NCI-H1930 (cell line): ENCODE measurements around the gene BMP6.

Experiments used
- DNase-seq, 2 experiments: peaks; one replicate each; lab custom pipeline; 2025; lab: John Stamatoyannopoulos, UW

BMP6 gene

DNA sequence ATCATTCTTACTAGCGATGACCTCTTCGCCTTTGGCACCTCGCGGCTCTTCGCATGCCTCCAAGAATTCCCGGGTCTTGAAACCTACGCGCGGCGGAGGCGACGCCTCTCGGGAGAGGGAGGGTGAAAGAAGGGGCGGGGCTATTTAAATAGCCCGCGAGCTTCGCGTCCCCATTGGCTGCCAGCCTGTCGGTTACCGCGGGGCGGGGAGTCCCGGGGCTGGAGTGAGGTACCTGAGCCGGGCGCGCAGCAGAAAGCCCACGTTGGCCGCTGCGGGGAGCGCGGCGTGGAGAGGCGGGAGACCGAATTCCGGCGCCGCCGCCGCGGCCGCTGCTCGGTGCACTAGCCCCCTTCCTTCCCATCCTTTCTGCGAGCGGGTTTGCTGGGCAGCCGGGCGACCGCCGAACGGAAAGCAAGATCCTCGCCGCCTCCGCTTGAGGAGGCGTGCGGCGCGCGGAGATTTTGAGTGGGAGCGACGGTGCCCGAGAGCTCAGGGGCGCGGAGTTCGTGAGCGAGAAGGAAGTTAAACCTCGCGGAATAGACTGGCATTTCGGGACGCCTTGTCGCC, at the start of gene BMP6:
Gene BMP6, plus strand, starts transcription at position 251 of the 567 bp plus-strand sequence. CDS start 857 bp downstream, outside the sequence.
- DNase-seq = peak; percentile 85 to 94

DNA sequence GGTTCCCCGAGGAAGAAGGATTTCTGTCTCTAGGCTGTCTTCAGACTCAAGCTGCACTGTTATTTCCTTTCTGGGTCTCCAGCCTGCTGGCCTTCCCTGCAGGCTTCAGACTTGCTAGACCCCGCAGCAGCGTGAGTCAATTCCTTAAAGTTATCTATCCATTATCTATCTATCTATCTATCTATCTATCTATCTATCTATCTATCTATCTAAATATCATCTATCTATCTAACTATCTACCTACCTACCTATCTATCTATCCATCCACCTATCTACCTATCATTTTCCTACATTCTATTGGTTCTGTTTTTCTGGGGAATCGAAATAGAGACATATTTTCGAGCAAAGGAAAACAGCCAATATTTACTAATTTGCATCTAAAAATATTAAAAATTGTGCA, 48.7 kb upstream of the BMP6 start:
- no peak for DNase-seq

GRCh38 chr6:7680393-7681075, 45.4 kb upstream of the BMP6 start:
- no peak for DNase-seq

GRCh38 chr6:7681449-7681848, 44.5 kb upstream of the BMP6 start:
- no peak for DNase-seq

- DNase-seq = no peak
Observed at GRCh38 chr6:7684076-7684475, 41.8 kb upstream of the BMP6 start.

DNA sequence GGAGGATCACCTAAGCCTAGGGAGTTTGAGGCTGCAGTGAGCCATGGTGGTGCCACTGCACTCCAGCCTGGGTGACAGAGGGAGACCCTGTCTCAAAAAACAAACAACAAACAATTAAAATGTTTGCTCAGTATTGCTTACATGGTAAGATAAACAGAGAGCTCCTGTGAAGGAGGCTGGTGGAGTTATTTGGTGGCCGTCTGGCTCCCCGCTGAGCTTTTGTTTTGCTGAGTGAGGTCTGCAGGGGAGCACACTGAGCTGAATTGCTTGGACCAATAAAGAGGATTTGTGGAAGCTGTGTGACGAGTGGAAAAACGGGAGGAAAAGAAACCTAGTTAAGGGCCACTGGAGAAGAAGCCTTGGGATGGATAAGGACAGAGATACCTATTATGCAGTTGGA, 41.1 kb upstream of the BMP6 start:
- peak in 1 of 2 experiments; percentile 83 for DNase-seq

DNA sequence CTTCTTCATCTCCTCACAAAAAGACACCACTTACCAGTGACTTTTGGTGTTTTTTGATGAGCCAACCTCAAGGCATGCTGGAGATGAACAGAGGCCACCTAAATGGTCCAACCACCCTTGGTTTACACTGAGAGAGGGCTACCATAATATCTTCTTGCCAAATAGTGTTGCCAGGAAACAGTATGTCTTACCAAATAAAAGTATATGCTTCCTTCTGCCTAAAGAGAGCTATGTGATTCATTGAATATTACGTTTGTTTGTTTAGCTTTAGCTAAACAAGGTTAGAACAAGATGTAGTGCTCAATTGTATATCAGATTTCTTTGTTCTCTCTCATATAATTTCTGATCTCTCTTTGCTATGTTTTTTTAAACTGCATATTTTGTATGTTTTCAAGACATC, 40.6 kb upstream of the BMP6 start:
- no peak for DNase-seq

- DNase-seq = no peak
Observed at GRCh38 chr6:7687145-7688111, 38.5 kb upstream of the BMP6 start.

DNA sequence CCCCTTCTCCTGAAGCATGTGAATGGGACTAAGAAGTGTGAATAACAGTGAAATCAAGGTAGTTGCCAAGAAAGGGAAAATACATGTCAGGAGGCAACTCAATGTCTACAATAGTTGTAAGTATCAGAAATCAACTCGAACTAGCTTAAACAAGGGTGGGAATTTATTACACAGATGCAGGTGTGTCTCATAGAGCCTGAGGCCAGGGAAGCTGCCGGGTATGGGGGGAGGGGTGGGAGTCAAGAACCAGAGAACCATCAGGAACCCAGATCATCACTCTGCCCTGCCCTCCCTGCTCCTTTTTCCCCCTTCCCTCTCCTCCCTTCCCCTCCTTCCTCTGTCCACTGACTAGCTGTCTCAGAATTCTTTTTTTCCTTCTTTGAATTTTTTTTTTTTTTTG, 34.9 kb upstream of the BMP6 start:
- no peak for DNase-seq

- DNase-seq = no peak
Observed at GRCh38 chr6:7691675-7692452, 34.0 kb upstream of the BMP6 start.

GRCh38 chr6:7692453-7692784, 33.5 kb upstream of the BMP6 start:
- no peak for DNase-seq

DNA sequence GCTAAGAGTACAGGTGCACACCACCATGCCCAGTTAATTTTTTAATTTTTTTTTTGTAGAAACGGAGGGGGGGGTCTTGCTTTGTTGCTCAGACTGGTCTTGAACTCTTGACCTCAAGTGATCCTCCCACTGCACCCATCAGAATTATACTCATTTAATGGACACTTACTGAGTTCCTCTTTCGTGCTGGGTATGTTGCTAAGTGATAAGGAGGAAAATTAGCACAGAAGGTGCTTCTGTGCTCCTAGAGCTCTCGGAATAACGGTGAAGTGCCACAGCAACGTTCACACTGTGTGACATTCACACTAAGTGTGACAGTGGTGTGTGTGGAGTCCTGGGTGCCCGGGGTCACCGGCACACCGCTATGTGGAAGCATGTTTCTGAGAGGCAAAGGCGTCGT, 32.1 kb upstream of the BMP6 start:
- DNase-seq = no peak

- DNase-seq = no peak
Observed at GRCh38 chr6:7696061-7696460, 29.8 kb upstream of the BMP6 start.

GRCh38 chr6:7697432-7697819, 28.5 kb upstream of the BMP6 start:
- DNase-seq = no peak

GRCh38 chr6:7697820-7698623, 27.9 kb upstream of the BMP6 start:
- DNase-seq = no peak

GRCh38 chr6:7701212-7701834, 24.6 kb upstream of the BMP6 start:
- DNase-seq = no peak

GRCh38 chr6:7703148-7703680, 22.7 kb upstream of the BMP6 start:
- no peak for DNase-seq

GRCh38 chr6:7705483-7705882, 20.4 kb upstream of the BMP6 start:
- DNase-seq = no peak

- DNase-seq = no peak
Observed at GRCh38 chr6:7706269-7706668, 19.6 kb upstream of the BMP6 start.

GRCh38 chr6:7707787-7708186, 18.1 kb upstream of the BMP6 start:
- DNase-seq = no peak
